ENCODE data around the gene KLRC4. TPM values are rescaled to one million over a fixed set of nuclear protein-coding genes. Genes with fewer than 3 reads are reported as not detected.
"Not testable (repeated sequence)": the region's sequence is repeated elsewhere in the genome, so short reads cannot be mapped to it uniquely, and the experiment has no call there.

KLRC4 gene
- total RNA-seq, 1 donor from 2014 or later: not detected

GRCh38 chr12:10453156-10453555 lies 43.6 kb upstream of the KLRC4 start, which contains the start of gene KLRC1:
Gene KLRC1, minus strand, starts transcription at chr12:10453377. Its CDS starts 2,221 bp downstream, at chr12:10451156.
- Mint-ChIP-seq H3K27me3 (ENCODE audit: low read depth) (no peaks in the 10 kb centered on the region), H3K4me1 (no peaks in the 10 kb centered on the region), H3K4me3 (no peak within 1 kb of the TSS), H3K36me3 (ENCODE audit: low read depth) (peaks cover 3% of the 10 kb centered on the region), H3K9me3 (peaks cover 20% of the 10 kb centered on the region), H3K27ac (ENCODE audit: unreplicated experiment) (no peak within 1 kb of the TSS)
- no peak for TF ChIP-seq CTCF (conservative IDR thresholded peaks at IDR 0.05)
- no peak for DNase-seq (ENCODE audit: low read depth, low spot score)

GRCh38 chr12:10448236-10448635 lies 38.7 kb upstream of the KLRC4 start:
- Mint-ChIP-seq H3K27ac (ENCODE audit: unreplicated experiment) (no peak overlapping the region), H3K36me3 (ENCODE audit: low read depth) (no peaks in the 10 kb centered on the region), H3K4me3 (no peak overlapping the region), H3K9me3 (no peaks in the 10 kb centered on the region), H3K4me1 (no peaks in the 10 kb centered on the region), H3K27me3 (ENCODE audit: low read depth) (no peaks in the 10 kb centered on the region)
- DNase-seq (ENCODE audit: low read depth, low spot score): no peak
- no peak for TF ChIP-seq CTCF (conservative IDR thresholded peaks at IDR 0.05)

DNA sequence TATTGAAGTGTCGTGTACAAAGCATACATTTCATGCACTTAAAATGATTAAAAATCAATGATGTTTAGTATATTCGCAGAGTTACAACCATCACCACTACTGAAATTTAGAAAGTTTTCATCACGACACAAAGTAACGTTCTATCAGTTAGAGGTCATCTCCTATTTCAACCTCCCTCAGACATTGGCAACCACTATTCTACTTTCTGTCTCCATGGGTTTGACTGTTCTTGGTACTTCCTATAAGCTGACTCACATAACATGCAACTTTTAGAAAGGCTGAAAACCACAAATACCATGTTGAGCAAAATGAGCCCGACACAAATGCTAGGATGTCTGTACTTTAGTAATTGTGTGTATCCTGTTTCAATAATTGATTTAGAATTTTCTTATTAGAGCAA lies 36.5 kb upstream of the KLRC4 start:
- H3K36me3 Mint-ChIP-seq (ENCODE audit: low read depth); H3K9me3 Mint-ChIP-seq; DNase-seq (ENCODE audit: low read depth, low spot score); H3K27ac Mint-ChIP-seq (ENCODE audit: unreplicated experiment); H3K27me3 Mint-ChIP-seq (ENCODE audit: low read depth); H3K4me3 Mint-ChIP-seq; H3K4me1 Mint-ChIP-seq: not testable (repeated sequence)

DNA sequence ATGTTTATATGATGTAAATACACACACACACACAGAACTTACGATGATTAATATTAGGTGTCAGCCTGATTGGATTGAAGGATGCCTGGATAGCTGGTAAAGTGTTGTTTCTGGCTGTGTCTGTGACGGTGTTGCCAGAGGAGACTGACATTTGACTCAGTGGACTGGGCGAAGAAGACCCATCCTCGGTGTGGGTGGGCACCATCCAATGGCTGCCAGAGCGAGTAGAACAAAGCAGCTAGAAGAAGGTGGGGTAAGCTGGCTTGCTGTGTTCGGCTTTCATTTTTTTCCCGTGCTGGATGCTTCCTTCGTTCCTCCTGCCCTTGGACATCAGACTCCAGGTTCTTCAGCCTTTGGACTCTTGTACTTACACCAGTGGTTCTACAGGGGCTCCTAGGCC lies 31.6 kb upstream of the KLRC4 start:
- not testable (repeated sequence) for H3K4me1 Mint-ChIP-seq; H3K27ac Mint-ChIP-seq (ENCODE audit: unreplicated experiment); H3K27me3 Mint-ChIP-seq (ENCODE audit: low read depth); H3K4me3 Mint-ChIP-seq; H3K36me3 Mint-ChIP-seq (ENCODE audit: low read depth); H3K9me3 Mint-ChIP-seq; DNase-seq (ENCODE audit: low read depth, low spot score)

GRCh38 chr12:10439608-10440274 lies 30.2 kb upstream of the KLRC4 start:
- not testable (repeated sequence) for H3K36me3 Mint-ChIP-seq (ENCODE audit: low read depth); H3K4me1 Mint-ChIP-seq; H3K9me3 Mint-ChIP-seq; H3K4me3 Mint-ChIP-seq; H3K27ac Mint-ChIP-seq (ENCODE audit: unreplicated experiment); H3K27me3 Mint-ChIP-seq (ENCODE audit: low read depth); DNase-seq (ENCODE audit: low read depth, low spot score)

GRCh38 chr12:10437601-10438000 lies 28.0 kb upstream of the KLRC4 start:
- not testable (repeated sequence) for H3K27me3 Mint-ChIP-seq (ENCODE audit: low read depth); DNase-seq (ENCODE audit: low read depth, low spot score); H3K27ac Mint-ChIP-seq (ENCODE audit: unreplicated experiment); H3K4me1 Mint-ChIP-seq; H3K36me3 Mint-ChIP-seq (ENCODE audit: low read depth); H3K9me3 Mint-ChIP-seq; H3K4me3 Mint-ChIP-seq

DNA sequence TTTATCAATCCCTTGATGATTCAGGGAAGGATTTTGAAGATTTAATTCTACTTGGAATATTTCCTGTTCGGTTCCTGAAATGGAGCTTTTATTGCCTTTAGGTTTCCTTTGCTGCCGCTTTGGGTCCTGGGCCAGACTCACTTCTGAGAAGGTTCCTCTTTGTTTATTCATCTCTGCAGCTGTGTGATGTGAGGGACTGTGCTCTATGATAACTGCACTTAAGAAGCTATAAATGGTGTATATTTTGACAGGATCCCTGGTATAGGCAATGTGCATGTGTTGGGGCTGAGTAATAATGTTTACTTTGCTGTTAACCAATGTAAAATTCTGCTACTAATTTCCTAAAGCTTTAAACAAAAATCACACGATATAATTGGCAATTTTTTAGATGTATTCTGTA lies 26.3 kb upstream of the KLRC4 start, which contains the start of gene KLRC2:
Gene KLRC2, minus strand, starts transcription at position 195 of the 400 bp plus-strand sequence. Its CDS starts 24 bp downstream, at position 171.
- not testable (repeated sequence) for H3K36me3 Mint-ChIP-seq (ENCODE audit: low read depth); H3K9me3 Mint-ChIP-seq; H3K4me1 Mint-ChIP-seq; H3K27ac Mint-ChIP-seq (ENCODE audit: unreplicated experiment); H3K27me3 Mint-ChIP-seq (ENCODE audit: low read depth); DNase-seq (ENCODE audit: low read depth, low spot score); H3K4me3 Mint-ChIP-seq

DNA sequence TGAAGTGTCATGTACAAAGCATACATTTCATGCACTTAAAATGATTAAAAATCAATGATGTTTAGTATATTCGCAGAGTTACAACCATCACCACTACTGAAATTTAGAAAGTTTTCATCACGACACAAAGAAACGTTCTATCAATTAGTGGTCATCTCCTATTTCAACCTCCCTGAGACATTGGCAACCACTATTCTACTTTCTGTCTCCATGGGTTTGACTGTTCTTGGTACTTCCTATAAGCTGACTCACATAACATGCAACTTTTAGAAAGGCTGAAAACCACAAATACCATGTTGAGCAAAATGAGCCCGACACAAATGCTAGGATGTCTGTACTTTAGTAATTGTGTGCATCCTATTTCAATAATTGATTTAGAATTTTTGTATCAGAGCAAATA lies 21.1 kb upstream of the KLRC4 start:
- not testable (repeated sequence) for H3K4me1 Mint-ChIP-seq; H3K4me3 Mint-ChIP-seq; DNase-seq (ENCODE audit: low read depth, low spot score); H3K36me3 Mint-ChIP-seq (ENCODE audit: low read depth); H3K27ac Mint-ChIP-seq (ENCODE audit: unreplicated experiment); H3K9me3 Mint-ChIP-seq; H3K27me3 Mint-ChIP-seq (ENCODE audit: low read depth)

GRCh38 chr12:10425938-10426337 lies 16.4 kb upstream of the KLRC4 start:
- H3K4me3 Mint-ChIP-seq; H3K9me3 Mint-ChIP-seq; H3K4me1 Mint-ChIP-seq; H3K27ac Mint-ChIP-seq (ENCODE audit: unreplicated experiment); H3K36me3 Mint-ChIP-seq (ENCODE audit: low read depth); DNase-seq (ENCODE audit: low read depth, low spot score); H3K27me3 Mint-ChIP-seq (ENCODE audit: low read depth): not testable (repeated sequence)

DNA sequence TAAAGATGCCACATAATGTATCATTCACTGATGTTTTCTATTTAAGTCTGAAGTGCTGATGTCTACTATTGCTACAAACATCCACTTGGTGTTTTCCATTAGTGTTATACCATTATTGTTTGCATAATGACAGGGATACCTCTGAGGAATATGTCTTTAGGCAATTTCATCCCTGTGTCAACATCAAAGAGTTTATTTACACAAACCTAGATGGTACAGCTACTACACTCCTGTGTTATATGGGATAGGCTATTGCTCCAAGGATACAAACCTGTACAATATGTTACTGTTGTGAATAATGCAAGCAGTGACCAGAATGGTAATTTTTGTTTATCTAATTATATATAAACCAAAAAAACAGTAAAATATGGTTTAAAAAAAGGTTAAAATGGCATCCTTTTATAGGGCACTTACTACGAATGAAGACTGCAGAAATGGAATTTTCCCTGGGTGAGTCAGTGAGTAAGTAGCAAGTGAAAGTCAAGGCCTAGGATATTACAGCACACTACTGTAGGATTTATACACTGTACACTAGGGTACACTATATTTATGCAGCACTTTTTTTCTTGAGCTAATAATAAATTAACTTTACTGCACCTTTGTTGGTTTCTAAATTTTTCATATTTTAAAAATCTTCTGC lies 14.8 kb upstream of the KLRC4 start:
- not testable (repeated sequence) for H3K4me1 Mint-ChIP-seq; H3K9me3 Mint-ChIP-seq; H3K36me3 Mint-ChIP-seq (ENCODE audit: low read depth); DNase-seq (ENCODE audit: low read depth, low spot score); H3K4me3 Mint-ChIP-seq; H3K27me3 Mint-ChIP-seq (ENCODE audit: low read depth); H3K27ac Mint-ChIP-seq (ENCODE audit: unreplicated experiment)

GRCh38 chr12:10422159-10422558 lies 12.6 kb upstream of the KLRC4 start:
- not testable (repeated sequence) for H3K9me3 Mint-ChIP-seq; H3K4me1 Mint-ChIP-seq; H3K4me3 Mint-ChIP-seq; H3K36me3 Mint-ChIP-seq (ENCODE audit: low read depth); H3K27me3 Mint-ChIP-seq (ENCODE audit: low read depth); H3K27ac Mint-ChIP-seq (ENCODE audit: unreplicated experiment); DNase-seq (ENCODE audit: low read depth, low spot score)

- H3K4me3 Mint-ChIP-seq; H3K27me3 Mint-ChIP-seq (ENCODE audit: low read depth): not testable (repeated sequence)
Measured at GRCh38 chr12:10420334-10420733, 10.8 kb upstream of the KLRC4 start, which contains the start of gene KLRC3. Gene KLRC3, minus strand, starts transcription at chr12:10420595. Its CDS starts 45 bp downstream, at chr12:10420550.

More at GRCh38 chr12:10420334-10420733, 10.8 kb upstream of the KLRC4 start, which contains the start of gene KLRC3:
- not testable (repeated sequence) for H3K4me1 Mint-ChIP-seq; H3K36me3 Mint-ChIP-seq (ENCODE audit: low read depth); H3K9me3 Mint-ChIP-seq; H3K27ac Mint-ChIP-seq (ENCODE audit: unreplicated experiment); DNase-seq (ENCODE audit: low read depth, low spot score)

Measured in neural crest cell (in vitro differentiated cells).